ENCODE measurements around the gene NPTX1. TPM values are rescaled to one million over a fixed set of nuclear protein-coding genes. Genes with fewer than 3 reads are reported as not detected.

NPTX1 gene
- total and polyA plus RNA-seq, 4 donors, result 0.56 to 7.5 (median 1.2) TPM

DNA sequence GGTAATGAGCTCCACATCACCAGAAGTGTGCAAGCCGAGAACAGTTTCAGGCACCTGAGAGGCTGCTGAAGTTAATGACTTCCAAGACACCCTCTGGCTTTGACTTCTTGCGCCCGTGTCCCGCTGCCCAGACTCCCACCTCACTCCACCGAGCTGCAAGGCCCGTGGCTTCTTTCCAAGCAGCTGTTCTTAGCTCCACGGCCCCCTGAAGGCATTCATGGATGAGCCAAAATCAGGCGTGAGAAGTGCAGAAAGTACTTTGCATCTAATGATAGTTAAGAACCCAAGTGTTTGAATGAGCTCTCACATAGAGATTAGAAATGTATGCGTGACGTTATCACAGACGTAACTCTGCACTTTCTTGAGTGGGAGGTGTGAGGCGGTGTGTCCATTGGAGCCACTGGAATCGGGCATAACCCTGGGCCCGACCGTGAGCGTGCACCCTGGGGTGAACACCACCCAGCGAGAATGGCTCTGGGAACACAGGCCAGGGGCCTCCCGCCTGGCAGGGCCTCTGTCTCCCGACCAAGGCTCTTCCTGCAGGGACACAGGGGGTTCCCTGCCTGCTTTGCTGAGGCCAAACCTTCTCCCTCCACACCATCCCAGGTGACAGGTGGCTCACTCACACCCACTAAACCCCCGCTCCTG is 11.0 kb downstream of the NPTX1 start:
- TF ChIP-seq, protein P1, sequence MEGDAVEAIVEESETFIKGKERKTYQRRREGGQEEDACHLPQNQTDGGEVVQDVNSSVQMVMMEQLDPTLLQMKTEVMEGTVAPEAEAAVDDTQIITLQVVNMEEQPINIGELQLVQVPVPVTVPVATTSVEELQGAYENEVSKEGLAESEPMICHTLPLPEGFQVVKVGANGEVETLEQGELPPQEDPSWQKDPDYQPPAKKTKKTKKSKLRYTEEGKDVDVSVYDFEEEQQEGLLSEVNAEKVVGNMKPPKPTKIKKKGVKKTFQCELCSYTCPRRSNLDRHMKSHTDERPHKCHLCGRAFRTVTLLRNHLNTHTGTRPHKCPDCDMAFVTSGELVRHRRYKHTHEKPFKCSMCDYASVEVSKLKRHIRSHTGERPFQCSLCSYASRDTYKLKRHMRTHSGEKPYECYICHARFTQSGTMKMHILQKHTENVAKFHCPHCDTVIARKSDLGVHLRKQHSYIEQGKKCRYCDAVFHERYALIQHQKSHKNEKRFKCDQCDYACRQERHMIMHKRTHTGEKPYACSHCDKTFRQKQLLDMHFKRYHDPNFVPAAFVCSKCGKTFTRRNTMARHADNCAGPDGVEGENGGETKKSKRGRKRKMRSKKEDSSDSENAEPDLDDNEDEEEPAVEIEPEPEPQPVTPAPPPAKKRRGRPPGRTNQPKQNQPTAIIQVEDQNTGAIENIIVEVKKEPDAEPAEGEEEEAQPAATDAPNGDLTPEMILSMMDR (IDR thresholded peaks at IDR 0.05; ENCODE audit: control extremely low read depth, extremely low read depth), result no peak
- Histone ChIP-seq H3K9ac (ENCODE audit: insufficient read depth in 1 of 2, low read length in 2 of 2) (no peak overlapping the region), H3K9me3 (ENCODE audit: control insufficient read depth in 4 of 4, insufficient read depth in 3 of 4, low read length in 3 of 4) (peaks cover 0 to 7% (median 0%) of the 10 kb centered on the region in 4 donors), H3K36me3 (ENCODE audit: control insufficient read depth in 4 of 4, insufficient read depth in 4 of 4, low read length in 4 of 4) (no peaks in the 10 kb centered on the region), H3K4me1 (ENCODE audit: control insufficient read depth in 5 of 5, insufficient read depth in 5 of 5, low read length in 5 of 5) (no peaks in the 10 kb centered on the region), H3K27ac (ENCODE audit: low read depth in 1 of 2, low read length in 1 of 2) (no peak overlapping the region), H3K27me3 (ENCODE audit: control insufficient read depth in 3 of 3, insufficient read depth in 3 of 3, low read length in 2 of 3) (peaks cover 0 to 54% (median 25%) of the 10 kb centered on the region in 3 donors), H3K4me3 (no peak overlapping the region)
- WGBS, 2 donors, result 75 to 80% methylated on average over 20 of the region's 20 CpGs
- DNase-seq, result no peak
- ATAC-seq (ENCODE audit: insufficient read depth, low FRiP score), result no peak

- no peak for DNase-seq
- ATAC-seq (ENCODE audit: insufficient read depth, low FRiP score), result no peak
Measured at GRCh38 chr17:80464486-80464885, 11.9 kb downstream of the NPTX1 start.

DNA sequence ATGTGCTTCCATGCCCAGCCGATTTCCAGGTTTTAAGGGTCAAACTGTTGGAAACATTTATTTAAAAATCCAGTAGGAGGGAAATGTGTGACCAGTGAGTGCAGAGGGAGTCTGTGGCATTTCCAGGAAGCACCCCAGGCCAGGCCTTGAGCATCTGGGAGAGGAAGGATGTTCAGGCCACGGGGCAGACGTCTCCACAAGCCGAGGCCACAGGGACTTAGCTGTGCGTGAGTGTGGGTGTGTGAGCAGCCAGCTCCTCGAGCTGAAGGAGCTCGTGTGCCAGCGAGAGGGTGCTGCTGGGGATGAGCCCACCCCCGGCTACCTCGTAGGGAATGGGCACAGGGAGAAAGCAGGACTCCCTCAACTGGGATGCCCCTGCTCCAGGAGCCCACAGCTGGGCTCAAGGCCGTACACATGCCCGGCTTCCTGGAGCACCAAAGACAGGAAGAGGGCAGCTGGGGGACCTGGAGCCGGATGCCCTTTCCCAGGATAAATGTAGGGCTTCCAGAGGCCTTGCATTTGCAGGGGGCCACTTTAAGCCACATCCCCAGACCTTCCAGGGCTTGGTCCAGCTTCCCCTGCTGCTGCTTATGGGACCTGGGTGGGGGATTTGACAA is 12.5 kb downstream of the NPTX1 start:
- Histone ChIP-seq H3K27me3 (ENCODE audit: control insufficient read depth in 3 of 3, insufficient read depth in 3 of 3, low read length in 2 of 3) (peaks cover 0 to 47% (median 16%) of the 10 kb centered on the region in 3 donors), H3K9ac (ENCODE audit: insufficient read depth in 1 of 2, low read length in 2 of 2) (no peak overlapping the region), H3K27ac (ENCODE audit: low read depth in 1 of 2, low read length in 1 of 2) (no peak overlapping the region), H3K36me3 (ENCODE audit: control insufficient read depth in 4 of 4, insufficient read depth in 4 of 4, low read length in 4 of 4) (no peaks in the 10 kb centered on the region), H3K4me1 (ENCODE audit: control insufficient read depth in 5 of 5, insufficient read depth in 5 of 5, low read length in 5 of 5) (no peaks in the 10 kb centered on the region), H3K9me3 (ENCODE audit: control insufficient read depth in 4 of 4, insufficient read depth in 3 of 4, low read length in 3 of 4) (peaks cover 0 to 5% (median 0%) of the 10 kb centered on the region in 4 donors), H3K4me3 (no peak overlapping the region)
- TF ChIP-seq, protein P1 (IDR thresholded peaks at IDR 0.05; ENCODE audit: control extremely low read depth, extremely low read depth), result no peak
- DNase-seq (no peak), ATAC-seq (ENCODE audit: insufficient read depth, low FRiP score) (no peak)
- 58 to 66% methylated on average over 13 of the region's 13 CpGs for WGBS, 2 donors

More at GRCh38 chr17:80464486-80464885, 11.9 kb downstream of the NPTX1 start:
- Histone ChIP-seq H3K9ac (ENCODE audit: insufficient read depth in 1 of 2, low read length in 2 of 2) (no peak overlapping the region), H3K27me3 (ENCODE audit: control insufficient read depth in 3 of 3, insufficient read depth in 3 of 3, low read length in 2 of 3) (peaks cover 0 to 49% (median 22%) of the 10 kb centered on the region in 3 donors), H3K27ac (ENCODE audit: low read depth in 1 of 2, low read length in 1 of 2) (no peak overlapping the region), H3K36me3 (ENCODE audit: control insufficient read depth in 4 of 4, insufficient read depth in 4 of 4, low read length in 4 of 4) (no peaks in the 10 kb centered on the region), H3K4me1 (ENCODE audit: control insufficient read depth in 5 of 5, insufficient read depth in 5 of 5, low read length in 5 of 5) (no peaks in the 10 kb centered on the region), H3K9me3 (ENCODE audit: control insufficient read depth in 4 of 4, insufficient read depth in 3 of 4, low read length in 3 of 4) (peaks cover 0 to 5% (median 0%) of the 10 kb centered on the region in 4 donors), H3K4me3 (no peak overlapping the region)
- WGBS, 2 donors, result 78 to 86% methylated on average over 8 of the region's 8 CpGs
- TF ChIP-seq, protein P1 (IDR thresholded peaks at IDR 0.05; ENCODE audit: control extremely low read depth, extremely low read depth), result no peak

Data from lung (tissue), 12 donors.